GM12892 (cell line): ENCODE results near the gene CTNS.
"Not testable (repeated sequence)": the region's sequence is repeated elsewhere in the genome, so short reads cannot be mapped to it uniquely, and the experiment has no call there.

Experiments
- DNase-seq: peaks from one replicate; pipeline ENCODE4 v3.0.0; 2011; ENCODE audit not compliant: insufficient read length
- FAIRE-seq: peaks from 2 replicates; lab custom pipeline; 2011; peaks lifted over from hg19 to GRCh38; lab: Jason Lieb, UNC
- POLR2A ChIP-seq: IDR thresholded peaks from 2 replicates; pipeline ENCODE4 v1.6.1; 2011; ENCODE audit warnings: low read depth, low read length, control low read depth
- POLR2AphosphoS5 ChIP-seq: IDR thresholded peaks from 2 replicates; pipeline ENCODE4 v1.6.1; 2011; ENCODE audit warnings: low read depth, low read length, control low read depth
- TAF1 ChIP-seq: IDR thresholded peaks from 2 replicates; pipeline ENCODE4 v1.6.1; 2011; ENCODE audit warnings: low read depth, mild to moderate bottlenecking, control low read depth, low read length, borderline replicate concordance

The CTNS gene

GRCh38 chr17:3690094-3690715 lies 53.6 kb downstream of the CTNS start:
- no peak for FAIRE-seq
- DNase-seq, result no peak
- TF ChIP-seq POLR2A (no peak), POLR2AphosphoS5 (no peak)

GRCh38 chr17:3691617-3692067 lies 55.1 kb downstream of the CTNS start:
- TF ChIP-seq POLR2A (no peak), POLR2AphosphoS5 (no peak), TAF1 (no peak)
- FAIRE-seq, result no peak
- DNase-seq, result no peak

GRCh38 chr17:3692346-3692745 lies 55.8 kb downstream of the CTNS start:
- TF ChIP-seq POLR2AphosphoS5 (no peak), TAF1 (no peak)
- no peak for FAIRE-seq
- DNase-seq, result no peak

- no peak for DNase-seq
- FAIRE-seq, result peak; percentile 80
- TF ChIP-seq POLR2A, result no peak
- no peak for TF ChIP-seq POLR2AphosphoS5
- TF ChIP-seq TAF1, result no peak
Observed at GRCh38 chr17:3693141-3693540, 56.6 kb downstream of the CTNS start.

GRCh38 chr17:3693829-3694231 lies 57.3 kb downstream of the CTNS start:
- FAIRE-seq, result peak; percentile 91
- TF ChIP-seq POLR2AphosphoS5 (no peak), POLR2A (no peak), TAF1 (no peak)
- no peak for DNase-seq

GRCh38 chr17:3695129-3695722 lies 58.7 kb downstream of the CTNS start:
- no peak for TF ChIP-seq POLR2A
- TF ChIP-seq POLR2AphosphoS5, result no peak
- TF ChIP-seq TAF1, result no peak
- no peak for FAIRE-seq
- DNase-seq, result no peak

- DNase-seq, result peak; percentile 63
- TF ChIP-seq POLR2A, result peak; percentile 45; the same call in 1 of the 2 replicates
- TF ChIP-seq POLR2AphosphoS5, result no peak
- FAIRE-seq, result peak; percentile 79
Observed at GRCh38 chr17:3695723-3696411, 59.3 kb downstream of the CTNS start, which contains the start of gene P2RX5. Gene P2RX5 (minus strand): TSS chr17:3696155. CDS start chr17:3696005, 150 bp downstream.

GRCh38 chr17:3697103-3697476 lies 60.5 kb downstream of the CTNS start:
- DNase-seq (no peak), FAIRE-seq (no peak)
- TF ChIP-seq POLR2AphosphoS5 (no peak), TAF1 (no peak), POLR2A (no peak)

GRCh38 chr17:3698139-3698538 lies 61.6 kb downstream of the CTNS start:
- FAIRE-seq, result no peak
- no peak for TF ChIP-seq POLR2AphosphoS5
- TF ChIP-seq POLR2A, result no peak
- DNase-seq, result no peak

GRCh38 chr17:3699951-3700350 lies 63.4 kb downstream of the CTNS start:
- FAIRE-seq (no peak), DNase-seq (no peak)
- TF ChIP-seq POLR2AphosphoS5 (no peak), POLR2A (no peak), TAF1 (no peak)

- FAIRE-seq, DNase-seq: not testable (repeated sequence)
Observed at GRCh38 chr17:3702041-3702539, 65.5 kb downstream of the CTNS start.

- TF ChIP-seq POLR2A, result no peak
- no peak for TF ChIP-seq TAF1
- no peak for TF ChIP-seq POLR2AphosphoS5
- DNase-seq (no peak), FAIRE-seq (no peak)
Observed at GRCh38 chr17:3704931-3705717, 68.6 kb downstream of the CTNS start.

GRCh38 chr17:3705718-3705984 lies 69.1 kb downstream of the CTNS start:
- not testable (repeated sequence) for FAIRE-seq

More at GRCh38 chr17:3705718-3705984, 69.1 kb downstream of the CTNS start:
- not testable (repeated sequence) for DNase-seq
